HUES48 (cell line): ENCODE results near the gene VSIR.

Experiments used
- H3K27ac ChIP-seq: one replicate; pipeline ENCODE4 v1.7.0; 2013; ENCODE audit warnings: low read depth, low read length, inconsistent platforms
- H3K27me3 ChIP-seq: 2 replicates; pipeline ENCODE4 v1.6.1; 2013; ENCODE audit warnings: mild to moderate bottlenecking, low read length; ENCODE audit not compliant: control insufficient read depth, insufficient read depth
- H3K36me3 ChIP-seq: 2 replicates; pipeline ENCODE4 v1.6.1; 2013; ENCODE audit warnings: low read length; ENCODE audit not compliant: control insufficient read depth, insufficient read depth
- H3K4me1 ChIP-seq: 2 replicates; pipeline ENCODE4 v1.6.1; 2013; ENCODE audit warnings: mild to moderate bottlenecking, low read length; ENCODE audit not compliant: control insufficient read depth, insufficient read depth
- H3K4me3 ChIP-seq: 2 replicates; pipeline ENCODE4 v1.5.1; 2013; ENCODE audit warnings: mild to moderate bottlenecking, low read depth, low read length
- H3K9ac ChIP-seq: 2 replicates; pipeline ENCODE4 v1.6.1; 2013; ENCODE audit warnings: mild to moderate bottlenecking, low read depth, low read length, moderate library complexity
- H3K9me3 ChIP-seq: 2 replicates; pipeline ENCODE4 v1.6.1; 2013; ENCODE audit warnings: low read length; ENCODE audit not compliant: control insufficient read depth, insufficient read depth

VSIR gene

GRCh38 chr10:71714031-71714410, 59.3 kb downstream of the VSIR start:
- Histone ChIP-seq H3K9ac (no peak overlapping the region), H3K4me1 (no peaks in the 10 kb centered on the region), H3K27ac (no peak overlapping the region), H3K9me3 (no peaks in the 10 kb centered on the region), H3K4me3 (no peak overlapping the region), H3K36me3 (no peaks in the 10 kb centered on the region), H3K27me3 (no peaks in the 10 kb centered on the region)

GRCh38 chr10:71713135-71714030, 59.9 kb downstream of the VSIR start:
- no peaks in the 10 kb centered on the region for H3K9me3 ChIP-seq
- no peaks in the 10 kb centered on the region for H3K4me1 ChIP-seq
- no peak overlapping the region for H3K27ac ChIP-seq
- H3K9ac ChIP-seq = no peak overlapping the region
- no peaks in the 10 kb centered on the region for H3K36me3 ChIP-seq
- H3K4me3 ChIP-seq = no peak overlapping the region
- H3K27me3 ChIP-seq = no peaks in the 10 kb centered on the region

GRCh38 chr10:71712572-71713134, 60.7 kb downstream of the VSIR start:
- H3K4me3 ChIP-seq = no peak overlapping the region
- H3K27me3 ChIP-seq = no peaks in the 10 kb centered on the region
- no peaks in the 10 kb centered on the region for H3K9me3 ChIP-seq
- no peak overlapping the region for H3K27ac ChIP-seq
- H3K36me3 ChIP-seq = no peaks in the 10 kb centered on the region
- H3K9ac ChIP-seq = no peak overlapping the region
- no peaks in the 10 kb centered on the region for H3K4me1 ChIP-seq

GRCh38 chr10:71712170-71712569, 61.1 kb downstream of the VSIR start:
- no peak overlapping the region for H3K9ac ChIP-seq
- H3K27ac ChIP-seq = no peak overlapping the region
- H3K4me3 ChIP-seq = no peak overlapping the region
- H3K27me3 ChIP-seq = no peaks in the 10 kb centered on the region
- no peaks in the 10 kb centered on the region for H3K4me1 ChIP-seq
- no peaks in the 10 kb centered on the region for H3K9me3 ChIP-seq
- H3K36me3 ChIP-seq = no peaks in the 10 kb centered on the region

- no peaks in the 10 kb centered on the region for H3K27me3 ChIP-seq
- H3K27ac ChIP-seq = no peak overlapping the region
- no peak overlapping the region for H3K9ac ChIP-seq
- H3K36me3 ChIP-seq = no peaks in the 10 kb centered on the region
- no peak overlapping the region for H3K4me3 ChIP-seq
- no peaks in the 10 kb centered on the region for H3K4me1 ChIP-seq
- no peaks in the 10 kb centered on the region for H3K9me3 ChIP-seq
Measured at GRCh38 chr10:71711052-71711623, 62.2 kb downstream of the VSIR start.

- Histone ChIP-seq H3K27ac (no peak overlapping the region), H3K4me3 (no peak overlapping the region), H3K36me3 (no peaks in the 10 kb centered on the region), H3K9ac (no peak overlapping the region), H3K4me1 (no peaks in the 10 kb centered on the region), H3K9me3 (no peaks in the 10 kb centered on the region), H3K27me3 (no peaks in the 10 kb centered on the region)
Measured at GRCh38 chr10:71710519-71710918, 62.8 kb downstream of the VSIR start.

- no peaks in the 10 kb centered on the region for H3K36me3 ChIP-seq
- H3K4me1 ChIP-seq = no peaks in the 10 kb centered on the region
- no peak overlapping the region for H3K9ac ChIP-seq
- H3K27ac ChIP-seq = no peak overlapping the region
- H3K27me3 ChIP-seq = no peaks in the 10 kb centered on the region
- no peaks in the 10 kb centered on the region for H3K9me3 ChIP-seq
- no peak overlapping the region for H3K4me3 ChIP-seq
Measured at GRCh38 chr10:71708897-71709882, 64.1 kb downstream of the VSIR start.

- Histone ChIP-seq H3K36me3 (no peaks in the 10 kb centered on the region), H3K9ac (no peak overlapping the region), H3K27ac (no peak overlapping the region), H3K27me3 (no peaks in the 10 kb centered on the region), H3K9me3 (no peaks in the 10 kb centered on the region), H3K4me1 (no peaks in the 10 kb centered on the region), H3K4me3 (no peak overlapping the region)
Measured at GRCh38 chr10:71708301-71708703, 65.0 kb downstream of the VSIR start.

GRCh38 chr10:71707240-71707789, 66.0 kb downstream of the VSIR start:
- Histone ChIP-seq H3K4me3 (no peak overlapping the region), H3K9ac (no peak overlapping the region), H3K27me3 (no peaks in the 10 kb centered on the region), H3K36me3 (no peaks in the 10 kb centered on the region), H3K9me3 (no peaks in the 10 kb centered on the region), H3K27ac (no peak overlapping the region), H3K4me1 (no peaks in the 10 kb centered on the region)

- Histone ChIP-seq H3K9ac (no peak overlapping the region), H3K36me3 (no peaks in the 10 kb centered on the region), H3K9me3 (no peaks in the 10 kb centered on the region), H3K27ac (no peak overlapping the region), H3K4me3 (no peak overlapping the region), H3K4me1 (no peaks in the 10 kb centered on the region), H3K27me3 (no peaks in the 10 kb centered on the region)
Measured at GRCh38 chr10:71706216-71707121, 66.9 kb downstream of the VSIR start.
